Activated CD8-positive, alpha-beta memory T cell treated with anti-CD3 and anti-CD28 coated beads, Interleukin-2, amount 50 U/mL, for 24 hours (primary cell): ENCODE measurements around the gene AKT1.

Experiments used
- DNase-seq: peaks from one replicate; pipeline ENCODE4 v3.0.0-alpha.2; 2020; ENCODE audit errors: extremely low read depth

The AKT1 gene

GRCh38 chr14:104723651-104724406 is 71.7 kb downstream of the AKT1 start, which contains the start of gene ADSS1:
TSS of gene ADSS1 (plus strand) at chr14:104724229. CDS start at chr14:104724271, 42 bp downstream.
- no peak for DNase-seq

GRCh38 chr14:104722938-104723650 is 72.5 kb downstream of the AKT1 start:
- no peak for DNase-seq

- no peak for DNase-seq
Measured at GRCh38 chr14:104721505-104722431, 73.8 kb downstream of the AKT1 start.
